Suprapubic skin (tissue), 4 donors: ENCODE measurements around the gene TBC1D1.

Experiments
- CTCF ChIP-seq, 2 donors: fragments of 200-600 bp in 1 of 2; fragments of 450-650 bp in 1 of 2; sonication (generic) in 1 of 2; IDR thresholded peaks; one replicate each; pipeline ENCODE4 v1.5.1; 2016 to 2019; ENCODE audit warnings: antibody characterized with exemption in 2 of 2, mild to moderate bottlenecking in 1 of 2, moderate library complexity in 1 of 2
- EP300 ChIP-seq: sonication (generic); formaldehyde crosslinking; IDR thresholded peaks from one replicate; pipeline ENCODE4 v1.6.1; 2017; ENCODE audit warnings: antibody characterized with exemption
- POLR2A ChIP-seq, 2 donors: fragments of 450-650 bp; IDR thresholded peaks; one replicate each; pipeline ENCODE4 v1.6.1; 2017; ENCODE audit warnings: antibody characterized with exemption in 2 of 2, mild to moderate bottlenecking in 2 of 2, moderate library complexity in 2 of 2
- POLR2AphosphoS5 ChIP-seq, 3 donors: sonication (generic); formaldehyde crosslinking; IDR thresholded peaks; one replicate each; pipeline ENCODE4 v1.6.1; 2017; ENCODE audit warnings: antibody characterized with exemption in 3 of 3

GRCh38 chr4:37985730-37986275 is 94.9 kb downstream of the TBC1D1 start:
- TF ChIP-seq CTCF (IDR thresholded peaks at IDR 0.05): no peak
- no peak for TF ChIP-seq POLR2AphosphoS5 (IDR thresholded peaks at IDR 0.05)
- TF ChIP-seq POLR2A (IDR thresholded peaks at IDR 0.05): no peak
- no peak for TF ChIP-seq EP300
